Keratinocyte (primary cell): ENCODE data around the gene GLT8D1. TPM values are rescaled to one million over a fixed set of nuclear protein-coding genes. Genes with fewer than 3 reads are reported as not detected.

Experiments
- DNase-seq: peaks from one replicate; pipeline ENCODE4 v3.0.0-alpha.2; 2011; ENCODE audit warnings: low read depth, missing footprints, low spot score
- FAIRE-seq: peaks from 2 replicates; lab custom pipeline; 2011; peaks lifted over from hg19 to GRCh38; lab: Jason Lieb, UNC
- H2AFZ ChIP-seq: 2 replicates; pipeline ENCODE4 v1.6.0; 2012; ENCODE audit warnings: low read length, control low read depth, inconsistent platforms; ENCODE audit not compliant: control insufficient read depth
- H3K27ac ChIP-seq: 2 replicates; pipeline ENCODE4 v1.5.1; 2011; ENCODE audit warnings: low read length; ENCODE audit not compliant: control insufficient read depth, insufficient read depth
- H3K27me3 ChIP-seq: 3 replicates; pipeline ENCODE4 v1.6.0; 2011; ENCODE audit warnings: low read length; ENCODE audit not compliant: control insufficient read depth, insufficient read depth; ENCODE audit errors: extremely low read depth
- H3K36me3 ChIP-seq, 2 experiments: 2 replicates in 1 of 2; 3 replicates in 1 of 2; pipeline ENCODE4 v1.5.1; 2011; ENCODE audit warnings: low read length in 2 of 2, mild to moderate bottlenecking in 1 of 2; ENCODE audit not compliant: control insufficient read depth in 2 of 2, insufficient read depth in 2 of 2; ENCODE audit errors: extremely low read depth in 1 of 2
- H3K4me1 ChIP-seq: 3 replicates; pipeline ENCODE4 v1.5.1; 2011; ENCODE audit warnings: low read length; ENCODE audit not compliant: control insufficient read depth, insufficient read depth; ENCODE audit errors: extremely low read depth
- H3K4me2 ChIP-seq: 3 replicates; pipeline ENCODE4 v1.6.0; 2011; ENCODE audit warnings: low read depth, low read length; ENCODE audit not compliant: control insufficient read depth, insufficient read depth; ENCODE audit errors: extremely low read depth
- H3K4me3 ChIP-seq, 3 experiments: fragments of 200-600 bp in 1 of 3; sonication (generic) in 1 of 3; 2 replicates in 2 of 3; 3 replicates in 1 of 3; pipeline ENCODE4 v1.5.1; 2011 to 2016; ENCODE audit warnings: low read length in 3 of 3, mild to moderate bottlenecking in 3 of 3, control low read depth in 2 of 3, inconsistent platforms in 1 of 3, low read depth in 1 of 3, mixed read lengths in 1 of 3, mixed run types in 1 of 3, moderate library complexity in 1 of 3; ENCODE audit not compliant: control insufficient read depth in 2 of 3, insufficient read depth in 2 of 3; ENCODE audit errors: extremely low read depth in 1 of 3
- H3K79me2 ChIP-seq: 2 replicates; pipeline ENCODE4 v1.6.0; 2012; ENCODE audit warnings: low read length; ENCODE audit not compliant: control insufficient read depth, insufficient read depth
- H3K9ac ChIP-seq: 3 replicates; pipeline ENCODE4 v1.6.0; 2011; ENCODE audit warnings: low read length; ENCODE audit not compliant: control insufficient read depth, insufficient read depth; ENCODE audit errors: extremely low read depth
- H3K9me1 ChIP-seq: 3 replicates; pipeline ENCODE4 v1.6.0; 2011; ENCODE audit warnings: low read length; ENCODE audit not compliant: control insufficient read depth, insufficient read depth; ENCODE audit errors: extremely low read depth
- H3K9me3 ChIP-seq: 2 replicates; pipeline ENCODE4 v1.5.1; 2012; ENCODE audit warnings: low read depth, low read length; ENCODE audit not compliant: control insufficient read depth
- H4K20me1 ChIP-seq: 3 replicates; pipeline ENCODE4 v1.6.0; 2011; ENCODE audit warnings: low read length; ENCODE audit not compliant: control insufficient read depth, insufficient read depth; ENCODE audit errors: extremely low read depth
- EZH2 ChIP-seq: IDR thresholded peaks from one replicate; pipeline ENCODE4 v1.6.1; 2012; ENCODE audit warnings: inconsistent platforms, mild to moderate bottlenecking, low read length, moderate library complexity
- dilution Hi-C: fragments of 300-500 bp; cut with MboI; formaldehyde crosslinking; loops from one replicate; pipeline ENCODE4 v1.7.0; 2020; ENCODE audit warnings: low sequenced_read_pairs; ENCODE audit not compliant: extremely low pct_ligation_motif_present
- polyA plus RNA-seq, 5 experiments: library from polyadenylated mRNA; depleted of rRNA in 3 of 5; stranded (reverse) in 3 of 5; stranded (forward) in 1 of 5; unstranded in 1 of 5; fragments of >200 nt; gene quantifications; 1 replicate in 1 of 5; 2 replicates in 3 of 5; 3 replicates in 1 of 5; pipeline versions ENCODE4 v1.2.1 to v1.2.3, GENCODE V29; 2011 to 2012; ENCODE audit warnings: missing spikeins in 2 of 5, low read depth in 1 of 5, low replicate concordance in 1 of 5
- TF ChIP-seq, protein P1 (sequence below), 3 experiments: IDR thresholded peaks in 1 of 3; conservative IDR thresholded peaks in 1 of 3; optimal IDR thresholded peaks in 1 of 3; 2 replicates in 2 of 3; 3 replicates in 1 of 3; pipeline versions ENCODE3 to v1.5.1; 2011; ENCODE audit warnings: low read length in 3 of 3, mild to moderate bottlenecking in 3 of 3, moderate library complexity in 2 of 3, control low read depth in 1 of 3, inconsistent platforms in 1 of 3; ENCODE audit not compliant: insufficient read depth in 2 of 3; ENCODE audit errors: extremely low read depth in 1 of 3

The GLT8D1 gene
- polyA plus RNA-seq, 1 donor (not counting 4 experiments of a cell fraction or from before 2014, with no cell fraction given), result 66.4 TPM

DNA sequence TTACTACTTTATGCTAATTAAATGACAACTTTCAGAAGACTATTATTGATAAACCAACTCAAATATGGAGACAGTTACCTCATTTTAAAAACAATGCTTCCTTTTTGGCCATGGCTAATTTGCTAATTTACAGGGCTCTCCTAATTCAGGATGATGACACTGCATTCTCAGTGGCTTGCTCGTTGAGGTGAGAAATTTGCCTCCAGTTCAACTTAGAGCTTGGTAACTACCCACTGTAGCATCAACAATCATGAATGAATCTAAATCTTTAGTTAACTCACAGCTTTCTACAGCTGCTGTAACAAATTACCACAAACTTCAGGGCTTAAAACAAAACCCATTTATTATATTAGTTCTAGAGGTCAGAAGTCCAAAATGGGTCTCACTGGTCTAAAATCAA is 33.9 kb downstream of the GLT8D1 start:
- no peak for TF ChIP-seq EZH2
- TF ChIP-seq, protein P1, sequence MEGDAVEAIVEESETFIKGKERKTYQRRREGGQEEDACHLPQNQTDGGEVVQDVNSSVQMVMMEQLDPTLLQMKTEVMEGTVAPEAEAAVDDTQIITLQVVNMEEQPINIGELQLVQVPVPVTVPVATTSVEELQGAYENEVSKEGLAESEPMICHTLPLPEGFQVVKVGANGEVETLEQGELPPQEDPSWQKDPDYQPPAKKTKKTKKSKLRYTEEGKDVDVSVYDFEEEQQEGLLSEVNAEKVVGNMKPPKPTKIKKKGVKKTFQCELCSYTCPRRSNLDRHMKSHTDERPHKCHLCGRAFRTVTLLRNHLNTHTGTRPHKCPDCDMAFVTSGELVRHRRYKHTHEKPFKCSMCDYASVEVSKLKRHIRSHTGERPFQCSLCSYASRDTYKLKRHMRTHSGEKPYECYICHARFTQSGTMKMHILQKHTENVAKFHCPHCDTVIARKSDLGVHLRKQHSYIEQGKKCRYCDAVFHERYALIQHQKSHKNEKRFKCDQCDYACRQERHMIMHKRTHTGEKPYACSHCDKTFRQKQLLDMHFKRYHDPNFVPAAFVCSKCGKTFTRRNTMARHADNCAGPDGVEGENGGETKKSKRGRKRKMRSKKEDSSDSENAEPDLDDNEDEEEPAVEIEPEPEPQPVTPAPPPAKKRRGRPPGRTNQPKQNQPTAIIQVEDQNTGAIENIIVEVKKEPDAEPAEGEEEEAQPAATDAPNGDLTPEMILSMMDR (optimal IDR thresholded peaks at IDR 0.05 in 1 of 3, IDR thresholded peaks at IDR 0.05 in 1 of 3, conservative IDR thresholded peaks at IDR 0.05 in 1 of 3; ENCODE audit: extremely low read depth in 1 of 3, insufficient read depth in 2 of 3, low read length in 3 of 3), result no peak
- H3K4me3 ChIP-seq, result no peak overlapping the region
- peaks cover 4 to 13% of the 10 kb centered on the region in 2 experiments for H3K36me3 ChIP-seq
- H3K27ac ChIP-seq, result peak overlapping the region; percentile 66
- no peaks in the 10 kb centered on the region for H3K9me3 ChIP-seq
- H2AFZ ChIP-seq, result no peak overlapping the region
- H3K4me2 ChIP-seq, result peak overlapping the region; percentile 29
- no peaks in the 10 kb centered on the region for H4K20me1 ChIP-seq
- DNase-seq (no peak), FAIRE-seq (peak; percentile 49)
- peaks cover 25% of the 10 kb centered on the region for H3K4me1 ChIP-seq
- H3K79me2 ChIP-seq, result peaks cover 5% of the 10 kb centered on the region
- dilution Hi-C loops, result no loop called here
- no peaks in the 10 kb centered on the region for H3K9me1 ChIP-seq
- no peaks in the 10 kb centered on the region for H3K27me3 ChIP-seq
- no peak overlapping the region for H3K9ac ChIP-seq

DNA sequence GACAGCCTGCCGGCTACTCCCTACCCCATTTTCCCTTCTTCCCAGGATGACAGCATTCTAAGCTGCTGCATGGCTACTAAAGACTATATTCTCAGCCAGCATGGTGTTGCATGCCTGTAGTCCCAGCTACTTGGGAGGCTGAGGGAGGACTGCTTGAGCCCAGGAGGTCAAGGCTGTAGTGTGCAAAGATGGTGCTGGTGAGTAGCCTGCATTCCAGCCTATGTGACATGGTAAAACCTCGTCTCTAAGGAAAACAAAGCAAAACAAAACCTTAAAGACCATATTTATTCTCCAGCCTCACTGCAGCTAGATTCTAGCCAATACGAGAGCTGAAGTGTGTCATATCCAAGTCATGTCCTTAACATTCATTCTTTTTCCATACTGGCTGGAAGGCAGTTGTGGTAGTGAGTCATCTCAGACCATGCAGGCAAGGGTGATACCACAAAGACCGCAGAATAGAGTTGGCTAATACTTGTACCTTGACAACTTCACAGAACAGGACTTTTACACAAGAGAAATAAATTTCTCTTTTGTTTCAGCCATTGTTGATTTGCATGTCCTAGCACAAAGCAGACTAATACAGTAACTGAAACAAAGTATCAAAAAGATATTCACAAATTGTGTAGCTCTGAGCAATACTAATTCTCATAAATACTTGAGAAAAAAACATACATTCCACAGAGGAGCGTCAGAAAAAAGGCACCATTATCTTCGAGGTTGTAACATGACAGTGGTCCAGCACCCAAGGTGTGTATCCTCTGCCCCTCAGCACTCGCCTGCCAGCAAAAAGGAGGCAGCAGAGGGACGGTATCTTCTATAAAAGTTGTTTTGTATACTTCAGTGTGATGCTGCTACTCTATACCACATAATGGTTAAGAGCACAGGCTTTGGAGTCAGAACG is 34.7 kb downstream of the GLT8D1 start:
- H3K36me3 ChIP-seq, result peaks cover 2 to 9% of the 10 kb centered on the region in 2 experiments
- FAIRE-seq (peak; percentile 95), DNase-seq (peak; percentile 85)
- dilution Hi-C loops, result no loop called here
- no peaks in the 10 kb centered on the region for H3K9me3 ChIP-seq
- peak overlapping the region; percentile 68 for H3K4me2 ChIP-seq
- peaks cover 5% of the 10 kb centered on the region for H3K79me2 ChIP-seq
- TF ChIP-seq, protein P1 (optimal IDR thresholded peaks at IDR 0.05 in 1 of 3, IDR thresholded peaks at IDR 0.05 in 1 of 3, conservative IDR thresholded peaks at IDR 0.05 in 1 of 3; ENCODE audit: extremely low read depth in 1 of 3, insufficient read depth in 2 of 3, low read length in 3 of 3), result peak in 1 of 3 experiments; percentile 20
- no peak for TF ChIP-seq EZH2
- H3K27me3 ChIP-seq, result no peaks in the 10 kb centered on the region
- H3K4me3 ChIP-seq, result peak overlapping the region in 2 of 3 experiments; percentile 5 to 22
- H3K27ac ChIP-seq, result peak overlapping the region; percentile 89
- H2AFZ ChIP-seq, result no peak overlapping the region
- H3K4me1 ChIP-seq, result peaks cover 25% of the 10 kb centered on the region
- no peaks in the 10 kb centered on the region for H4K20me1 ChIP-seq
- peak overlapping the region; percentile 62 for H3K9ac ChIP-seq
- no peaks in the 10 kb centered on the region for H3K9me1 ChIP-seq
